Gastroesophageal sphincter (tissue), 4 donors: Measurements from ENCODE around the gene ERP44. TPM values are rescaled to one million over a fixed set of nuclear protein-coding genes. Genes with fewer than 3 reads are reported as not detected.
"Not testable (repeated sequence)": the region's sequence is repeated elsewhere in the genome, so short reads cannot be mapped to it uniquely, and the experiment has no call there.

Experiments
- ATAC-seq: fragments of 150-250 bp; one replicate; pipeline ENCODE4 v1.9.1; 2016; ENCODE audit warnings: mild to moderate bottlenecking, moderate library complexity
- H3K27ac ChIP-seq, 4 donors: fragments of 200-600 bp; sonication (generic) in 3 of 4; 1 replicate in 3 of 4; 2 replicates in 1 of 4; pipeline ENCODE4 v1.5.1; 2016 to 2019
- H3K27me3 ChIP-seq: fragments of 200-600 bp; sonication (generic); one replicate; pipeline ENCODE4 v1.5.1; 2019
- H3K36me3 ChIP-seq, 2 donors: fragments of 200-600 bp; sonication (generic); one replicate each; pipeline ENCODE4 v1.5.1; 2019; ENCODE audit warnings: control low read depth in 1 of 2
- H3K4me1 ChIP-seq, 3 donors: fragments of 200-600 bp; sonication (generic); 1 replicate in 2 of 3; 2 replicates in 1 of 3; pipeline ENCODE4 v1.5.1; 2016 to 2019; ENCODE audit warnings: control low read depth in 2 of 3
- H3K4me3 ChIP-seq, 2 donors: fragments of 200-600 bp; sonication (generic); one replicate each; pipeline ENCODE4 v1.5.1; 2019; ENCODE audit warnings: mild to moderate bottlenecking in 1 of 2, moderate library complexity in 1 of 2
- H3K9me3 ChIP-seq, 3 donors: fragments of 200-600 bp; sonication (generic); one replicate each; pipeline ENCODE4 v1.5.1; 2017 to 2019; ENCODE audit warnings: control low read depth in 2 of 3
- EP300 ChIP-seq: sonication (generic); formaldehyde crosslinking; IDR thresholded peaks from one replicate; pipeline ENCODE4 v1.6.1; 2017; ENCODE audit warnings: antibody characterized with exemption, mild to moderate bottlenecking
- POLR2A ChIP-seq, 2 donors: fragments of 450-650 bp; IDR thresholded peaks; one replicate each; pipeline ENCODE4 v1.6.1; 2017; ENCODE audit warnings: antibody characterized with exemption in 2 of 2, mild to moderate bottlenecking in 2 of 2, moderate library complexity in 1 of 2
- POLR2AphosphoS5 ChIP-seq: sonication (generic); formaldehyde crosslinking; IDR thresholded peaks from one replicate; pipeline ENCODE4 v1.6.1; 2017; ENCODE audit warnings: antibody characterized with exemption
- WGBS, 2 donors: methylation state at CpG; one replicate each; pipeline ENCODE4 v1.1.5; 2018; ENCODE audit warnings: low coverage in 1 of 2; 5-methylcytosine and 5-hydroxymethylcytosine counted together
- total RNA-seq, 4 donors: library from RNA; depleted of rRNA; stranded (reverse); fragments of >200 nt; gene quantifications; one replicate each; pipeline ENCODE4 v1.1.0, GENCODE V29; 2016
- TF ChIP-seq, protein P1 (sequence below), 4 experiments: fragments of 200-600 bp in 2 of 4; fragments of 450-650 bp in 2 of 4; sonication (generic) in 1 of 4; IDR thresholded peaks; one replicate each; pipeline ENCODE4 v1.5.1; 2017 to 2019; ENCODE audit warnings: antibody characterized with exemption in 4 of 4, mild to moderate bottlenecking in 2 of 4, moderate library complexity in 2 of 4

The ERP44 gene
- total RNA-seq, 4 donors from 2014 or later = 13.7 to 19.2 (median 13.8) TPM

DNA sequence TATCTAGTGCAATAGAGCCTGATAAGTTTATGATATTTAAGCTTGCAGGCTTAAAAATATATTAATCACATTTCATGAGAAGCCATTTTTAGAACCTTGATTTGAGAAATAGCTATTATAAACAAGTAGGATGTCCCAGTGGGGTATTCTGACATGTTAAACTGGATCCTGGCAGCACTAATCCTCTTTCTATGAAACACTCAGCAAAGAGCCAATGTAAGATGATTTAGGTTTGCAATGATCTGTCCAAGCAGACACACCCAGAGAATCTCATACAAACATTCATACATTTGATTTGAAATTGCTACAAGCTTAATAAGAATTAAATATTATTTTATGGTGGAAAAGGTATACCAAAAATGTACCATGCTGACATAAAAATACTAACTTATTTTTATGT lies 86.5 kb downstream of the ERP44 start:
- no peaks in the 10 kb centered on the region for H3K4me1 ChIP-seq
- ATAC-seq = no peak
- H3K4me3 ChIP-seq = no peak overlapping the region
- peaks cover 0 to 35% of the 10 kb centered on the region in 2 donors for H3K36me3 ChIP-seq
- H3K9me3 ChIP-seq = no peaks in the 10 kb centered on the region
- H3K27ac ChIP-seq = no peak overlapping the region
- TF ChIP-seq, protein P1, sequence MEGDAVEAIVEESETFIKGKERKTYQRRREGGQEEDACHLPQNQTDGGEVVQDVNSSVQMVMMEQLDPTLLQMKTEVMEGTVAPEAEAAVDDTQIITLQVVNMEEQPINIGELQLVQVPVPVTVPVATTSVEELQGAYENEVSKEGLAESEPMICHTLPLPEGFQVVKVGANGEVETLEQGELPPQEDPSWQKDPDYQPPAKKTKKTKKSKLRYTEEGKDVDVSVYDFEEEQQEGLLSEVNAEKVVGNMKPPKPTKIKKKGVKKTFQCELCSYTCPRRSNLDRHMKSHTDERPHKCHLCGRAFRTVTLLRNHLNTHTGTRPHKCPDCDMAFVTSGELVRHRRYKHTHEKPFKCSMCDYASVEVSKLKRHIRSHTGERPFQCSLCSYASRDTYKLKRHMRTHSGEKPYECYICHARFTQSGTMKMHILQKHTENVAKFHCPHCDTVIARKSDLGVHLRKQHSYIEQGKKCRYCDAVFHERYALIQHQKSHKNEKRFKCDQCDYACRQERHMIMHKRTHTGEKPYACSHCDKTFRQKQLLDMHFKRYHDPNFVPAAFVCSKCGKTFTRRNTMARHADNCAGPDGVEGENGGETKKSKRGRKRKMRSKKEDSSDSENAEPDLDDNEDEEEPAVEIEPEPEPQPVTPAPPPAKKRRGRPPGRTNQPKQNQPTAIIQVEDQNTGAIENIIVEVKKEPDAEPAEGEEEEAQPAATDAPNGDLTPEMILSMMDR (IDR thresholded peaks at IDR 0.05) = no peak
- TF ChIP-seq EP300 (no peak), POLR2AphosphoS5 (no peak), POLR2A (IDR thresholded peaks at IDR 0.05) (no peak)
- H3K27me3 ChIP-seq = no peaks in the 10 kb centered on the region

DNA sequence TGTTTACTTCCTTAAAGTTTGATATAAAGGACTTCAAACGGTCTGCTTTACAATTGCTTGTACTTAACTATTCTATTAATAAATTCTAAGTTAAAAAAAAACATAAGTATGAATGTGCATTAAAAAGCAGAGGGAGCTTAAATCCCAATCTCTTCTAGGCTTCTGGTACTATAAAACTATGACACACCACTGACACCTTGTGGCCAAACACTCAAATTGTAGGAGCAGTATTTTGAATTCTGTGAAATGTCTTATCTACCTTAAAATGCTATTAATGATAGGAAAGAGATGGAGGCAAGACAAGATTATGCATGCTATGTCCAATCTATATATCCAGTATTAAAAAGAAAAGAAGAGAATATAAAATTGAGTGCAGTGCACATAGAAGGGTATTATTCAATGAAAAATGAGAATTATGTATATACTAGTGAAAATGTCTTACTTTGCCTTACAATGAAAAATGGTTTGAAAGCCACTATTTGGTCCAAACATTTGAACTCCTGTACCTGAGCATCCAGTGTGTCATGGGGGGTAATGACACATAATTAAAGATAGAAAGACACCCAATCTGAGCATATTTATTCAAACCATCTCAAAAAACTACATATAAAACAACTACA lies 87.6 kb downstream of the ERP44 start:
- Histone ChIP-seq H3K4me3 (no peak overlapping the region), H3K27ac (no peak overlapping the region), H3K9me3 (no peaks in the 10 kb centered on the region), H3K36me3 (peaks cover 0 to 25% of the 10 kb centered on the region in 2 donors), H3K4me1 (no peaks in the 10 kb centered on the region), H3K27me3 (no peaks in the 10 kb centered on the region)
- WGBS, 2 donors = 52 to 57% methylated on average over 1 of the region's 1 CpG
- TF ChIP-seq EP300 = no peak
- TF ChIP-seq, protein P1 (IDR thresholded peaks at IDR 0.05) = peak; percentile 23 to 37 (median 31)
- ATAC-seq = no peak

DNA sequence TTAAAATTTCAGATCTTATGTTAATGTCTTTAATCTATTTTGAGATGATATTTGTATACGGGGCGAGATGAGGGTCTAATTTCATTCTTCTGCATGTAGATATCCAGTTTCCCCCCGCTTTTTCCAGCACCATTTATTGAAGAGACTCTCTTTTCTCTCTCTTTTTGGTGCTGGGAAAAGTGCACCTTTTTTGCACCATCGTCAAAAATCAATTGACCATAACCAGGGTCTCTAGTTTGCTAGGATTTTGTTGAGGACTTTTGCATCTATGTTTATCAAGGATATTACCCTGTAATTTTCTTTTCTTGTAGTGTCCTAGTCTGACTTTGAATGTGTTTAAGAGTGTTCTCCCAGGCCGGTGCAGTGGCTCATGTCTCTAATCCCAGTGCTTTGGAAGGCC lies 99.0 kb downstream of the ERP44 start:
- Histone ChIP-seq H3K9me3 (peaks cover 0 to 5% (median 0%) of the 10 kb centered on the region in 3 donors), H3K27ac (no peak overlapping the region), H3K36me3 (peaks cover 0 to 18% of the 10 kb centered on the region in 2 donors), H3K4me1 (no peaks in the 10 kb centered on the region), H3K27me3 (no peaks in the 10 kb centered on the region), H3K4me3 (no peak overlapping the region)
- ATAC-seq = no peak
- no peak for TF ChIP-seq EP300
- TF ChIP-seq POLR2AphosphoS5 = no peak
- no peak for TF ChIP-seq POLR2A (IDR thresholded peaks at IDR 0.05)
- TF ChIP-seq, protein P1 (IDR thresholded peaks at IDR 0.05) = no peak
- WGBS, 2 donors = 98 to 100% methylated on average over 2 to 4 of the region's 5 CpGs

DNA sequence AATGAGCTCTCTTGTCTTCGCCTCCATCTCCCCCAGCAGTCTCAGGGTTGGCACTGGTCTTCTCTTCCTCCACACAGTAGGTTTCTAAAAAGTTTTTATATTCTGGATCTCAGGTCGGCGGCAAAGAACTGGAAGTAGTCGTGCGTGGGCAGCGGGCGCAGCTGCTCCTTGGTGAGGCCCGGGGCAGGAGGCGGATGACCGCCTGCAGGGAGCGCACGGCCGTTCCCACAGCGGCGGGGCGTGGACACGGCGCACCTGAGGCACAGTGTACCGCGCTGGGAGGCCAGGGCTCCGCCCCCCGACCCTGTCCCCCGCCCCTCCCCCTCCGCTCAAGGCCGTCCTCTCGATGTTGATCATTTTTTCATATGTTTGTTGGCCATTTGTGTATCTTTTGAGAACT lies 99.9 kb downstream of the ERP44 start:
- no peaks in the 10 kb centered on the region for H3K4me1 ChIP-seq
- ATAC-seq = no peak
- 97% methylated on average over 10 of the region's 26 CpGs; no CpG with 5 or more reads in 1 of the 2 donors for WGBS, 2 donors
- no peak overlapping the region for H3K27ac ChIP-seq
- H3K4me3 ChIP-seq = no peak overlapping the region
- peaks cover 0 to 12% (median 0%) of the 10 kb centered on the region in 3 donors for H3K9me3 ChIP-seq
- H3K36me3 ChIP-seq = peaks cover 0 to 9% of the 10 kb centered on the region in 2 donors
- no peaks in the 10 kb centered on the region for H3K27me3 ChIP-seq
- TF ChIP-seq POLR2AphosphoS5 (no peak), EP300 (no peak), POLR2A (IDR thresholded peaks at IDR 0.05) (no peak)
- TF ChIP-seq, protein P1 (IDR thresholded peaks at IDR 0.05) = no peak

DNA sequence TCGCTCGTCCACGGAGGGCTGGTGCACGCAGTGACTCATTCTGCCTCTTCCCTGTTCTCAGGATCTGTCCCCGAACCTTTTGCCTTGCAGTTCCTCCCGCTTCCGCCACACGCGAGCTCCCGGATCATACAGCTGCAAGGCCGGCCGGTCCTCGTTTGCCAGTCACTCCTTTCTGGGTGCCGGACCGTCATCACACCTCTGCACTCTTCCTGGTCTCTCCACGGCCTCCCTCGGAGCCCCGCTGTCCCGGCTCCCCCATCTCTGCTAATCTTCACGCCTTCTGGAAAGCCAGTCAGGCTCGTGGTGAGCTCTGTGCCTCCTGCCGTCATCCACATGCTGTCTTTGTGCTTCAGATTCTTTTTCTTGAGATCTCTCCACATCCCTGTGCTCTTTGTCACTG lies 100.5 kb downstream of the ERP44 start:
- H3K27ac ChIP-seq = no peak overlapping the region
- H3K27me3 ChIP-seq = no peaks in the 10 kb centered on the region
- 90 to 93% methylated on average over 22 of the region's 22 CpGs for WGBS, 2 donors
- TF ChIP-seq POLR2A (IDR thresholded peaks at IDR 0.05) (no peak), POLR2AphosphoS5 (no peak), EP300 (no peak)
- TF ChIP-seq, protein P1 (IDR thresholded peaks at IDR 0.05) = no peak
- H3K9me3 ChIP-seq = peaks cover 0 to 14% (median 0%) of the 10 kb centered on the region in 3 donors
- H3K4me1 ChIP-seq = no peaks in the 10 kb centered on the region
- ATAC-seq = no peak
- H3K4me3 ChIP-seq = no peak overlapping the region
- H3K36me3 ChIP-seq = peaks cover 0 to 3% of the 10 kb centered on the region in 2 donors

DNA sequence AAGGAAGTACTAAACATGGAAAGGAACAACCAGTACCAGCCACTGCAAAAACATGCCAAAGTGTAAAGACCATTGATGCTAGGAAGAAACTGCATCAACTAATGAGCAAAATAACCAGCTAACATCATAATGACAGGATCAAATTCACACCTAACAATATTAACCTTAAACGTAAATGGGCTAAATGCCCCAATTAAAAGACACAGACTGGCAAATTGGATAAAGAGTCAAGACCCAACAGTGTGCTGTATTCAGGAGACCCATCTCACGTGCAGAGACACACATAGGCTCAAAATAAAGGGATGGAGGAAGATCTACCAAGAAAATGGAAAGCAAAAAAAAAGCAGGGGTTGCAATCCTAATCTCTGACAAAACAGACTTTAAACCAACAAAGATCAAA lies 108.3 kb downstream of the ERP44 start:
- H3K36me3 ChIP-seq = peaks cover 0 to 17% of the 10 kb centered on the region in 2 donors
- not testable (repeated sequence) for H3K4me3 ChIP-seq, ATAC-seq, H3K27me3 ChIP-seq, H3K27ac ChIP-seq, H3K4me1 ChIP-seq
- WGBS, 2 donors = 97 to 100% methylated on average over 1 to 2 of the region's 2 CpGs
- peaks cover 0 to 61% (median 0%) of the 10 kb centered on the region in 3 donors for H3K9me3 ChIP-seq
